Retinal pigment epithelial cell (primary cell): Measurements from ENCODE around the gene TSPAN32.
"Not testable (repeated sequence)": the region's sequence is repeated elsewhere in the genome, so short reads cannot be mapped to it uniquely, and the experiment has no call there.

ENCODE experiments used
- DNase-seq: peaks from one replicate; pipeline ENCODE4 v3.0.0-alpha.2; 2010; ENCODE audit warnings: low read depth
- H3K4me3 ChIP-seq: 2 replicates; pipeline ENCODE4 v1.5.1; 2011; ENCODE audit warnings: mild to moderate bottlenecking, low read length, control low read depth, moderate library complexity
- TF ChIP-seq, protein P1 (sequence below): conservative IDR thresholded peaks from 2 replicates; pipeline ENCODE4 v1.5.1; 2011; ENCODE audit warnings: low read depth, low read length, control low read depth, inconsistent platforms

The TSPAN32 gene

DNA sequence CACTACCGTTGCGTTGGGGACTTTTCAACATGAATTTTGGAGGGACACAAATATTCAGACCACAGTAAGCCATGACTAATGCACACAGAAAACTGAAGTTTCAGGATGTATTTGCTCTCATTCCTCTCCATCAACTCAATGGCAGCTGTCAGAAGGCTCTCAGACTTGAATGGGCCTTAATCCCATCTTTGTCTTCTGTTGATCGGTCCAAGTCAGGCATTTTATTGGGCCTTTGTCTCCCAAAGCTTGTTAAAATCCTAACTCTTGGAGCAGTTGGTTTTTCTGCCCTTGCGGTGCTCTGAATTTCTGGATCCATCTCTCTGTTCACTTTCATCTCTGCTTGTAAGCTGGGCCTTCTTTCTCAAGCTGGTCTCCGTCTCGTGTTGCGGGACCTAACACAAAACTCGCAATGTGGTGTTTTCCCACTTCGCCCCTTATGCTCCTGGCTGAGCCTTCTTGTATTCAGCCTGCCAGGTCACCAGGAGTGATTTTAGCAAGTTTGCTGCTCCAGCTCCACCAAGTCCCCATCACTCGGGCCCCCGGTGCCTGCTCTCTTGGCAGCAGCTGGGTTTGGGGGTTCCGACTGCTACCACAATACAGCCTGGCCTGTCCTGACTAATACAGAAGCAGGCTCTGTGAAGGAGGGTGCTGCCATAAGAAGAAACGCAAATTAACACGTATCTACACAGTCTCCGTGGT lies 27.0 kb downstream of the TSPAN32 start:
- TF ChIP-seq, protein P1, sequence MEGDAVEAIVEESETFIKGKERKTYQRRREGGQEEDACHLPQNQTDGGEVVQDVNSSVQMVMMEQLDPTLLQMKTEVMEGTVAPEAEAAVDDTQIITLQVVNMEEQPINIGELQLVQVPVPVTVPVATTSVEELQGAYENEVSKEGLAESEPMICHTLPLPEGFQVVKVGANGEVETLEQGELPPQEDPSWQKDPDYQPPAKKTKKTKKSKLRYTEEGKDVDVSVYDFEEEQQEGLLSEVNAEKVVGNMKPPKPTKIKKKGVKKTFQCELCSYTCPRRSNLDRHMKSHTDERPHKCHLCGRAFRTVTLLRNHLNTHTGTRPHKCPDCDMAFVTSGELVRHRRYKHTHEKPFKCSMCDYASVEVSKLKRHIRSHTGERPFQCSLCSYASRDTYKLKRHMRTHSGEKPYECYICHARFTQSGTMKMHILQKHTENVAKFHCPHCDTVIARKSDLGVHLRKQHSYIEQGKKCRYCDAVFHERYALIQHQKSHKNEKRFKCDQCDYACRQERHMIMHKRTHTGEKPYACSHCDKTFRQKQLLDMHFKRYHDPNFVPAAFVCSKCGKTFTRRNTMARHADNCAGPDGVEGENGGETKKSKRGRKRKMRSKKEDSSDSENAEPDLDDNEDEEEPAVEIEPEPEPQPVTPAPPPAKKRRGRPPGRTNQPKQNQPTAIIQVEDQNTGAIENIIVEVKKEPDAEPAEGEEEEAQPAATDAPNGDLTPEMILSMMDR = no peak
- H3K4me3 ChIP-seq = no peak overlapping the region
- no peak for DNase-seq

- DNase-seq = no peak
- TF ChIP-seq, protein P1 = no peak
- no peak overlapping the region for H3K4me3 ChIP-seq
Observed at GRCh38 chr11:2329551-2329950, 27.7 kb downstream of the TSPAN32 start.

DNA sequence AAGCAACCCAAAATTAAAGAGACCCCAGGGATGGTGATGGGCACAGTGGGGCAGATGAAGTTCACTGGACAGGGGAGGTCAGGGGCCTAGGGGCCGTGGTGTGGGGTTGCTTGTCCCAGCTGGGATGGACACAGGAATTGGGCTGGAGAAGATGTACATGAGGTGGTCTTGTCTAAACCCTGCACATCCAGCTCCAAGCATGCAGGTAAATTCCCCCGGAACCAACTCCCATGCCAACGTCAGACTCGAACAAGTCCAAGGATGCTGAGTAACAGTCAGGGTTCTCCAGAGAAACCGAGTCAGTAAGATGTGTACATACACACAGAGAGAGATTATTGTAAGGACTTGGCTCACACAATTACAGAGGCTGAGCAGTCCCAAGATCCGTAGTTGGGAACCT lies 28.9 kb downstream of the TSPAN32 start:
- no peak for DNase-seq
- TF ChIP-seq, protein P1 = no peak
- H3K4me3 ChIP-seq = no peak overlapping the region

DNA sequence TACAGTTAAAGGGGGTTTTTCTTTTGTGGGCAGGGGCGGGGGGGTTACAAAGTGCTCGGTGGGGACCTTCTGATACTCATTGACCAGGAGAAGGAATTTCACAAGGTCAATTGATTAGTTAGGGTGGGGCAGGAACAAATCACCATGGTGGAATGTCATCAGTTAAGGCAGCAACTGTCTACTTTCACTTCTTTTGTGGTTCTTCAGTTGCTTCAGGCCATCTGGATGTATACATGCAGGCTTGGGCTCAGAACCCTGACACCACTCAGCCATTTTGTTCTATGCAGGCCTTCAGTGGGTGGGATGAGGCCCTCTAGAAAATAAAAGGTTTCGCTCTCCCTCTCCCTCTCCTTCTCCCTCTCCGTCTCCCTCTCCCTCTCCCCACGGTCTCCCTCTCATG lies 29.6 kb downstream of the TSPAN32 start:
- TF ChIP-seq, protein P1 = no peak
- H3K4me3 ChIP-seq = no peak overlapping the region
- DNase-seq = no peak

GRCh38 chr11:2332569-2332968 lies 30.8 kb downstream of the TSPAN32 start:
- not testable (repeated sequence) for H3K4me3 ChIP-seq

GRCh38 chr11:2333486-2334205 lies 31.8 kb downstream of the TSPAN32 start:
- not testable (repeated sequence) for DNase-seq, H3K4me3 ChIP-seq

More at GRCh38 chr11:2332569-2332968, 30.8 kb downstream of the TSPAN32 start:
- not testable (repeated sequence) for DNase-seq

DNA sequence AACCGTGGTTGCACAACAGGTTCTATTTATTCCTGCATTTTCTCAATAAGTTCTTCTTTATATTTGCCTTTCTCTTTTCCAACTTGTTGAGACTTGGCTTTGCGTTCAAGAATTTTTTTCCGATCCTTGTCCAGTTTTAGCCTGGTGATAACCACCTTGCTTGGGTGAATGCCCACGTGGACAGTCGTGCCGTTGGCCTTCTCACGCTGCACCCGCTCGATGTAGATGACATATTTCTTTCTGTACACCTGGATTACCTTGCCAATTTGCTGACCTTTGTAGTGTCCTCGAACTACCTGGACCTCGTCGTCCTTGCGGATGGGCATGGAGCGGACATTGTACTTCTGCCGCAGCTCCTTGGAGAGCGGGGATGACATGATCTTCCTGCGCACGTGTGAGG lies 33.5 kb downstream of the TSPAN32 start:
- not testable (repeated sequence) for H3K4me3 ChIP-seq, DNase-seq

- DNase-seq, H3K4me3 ChIP-seq: not testable (repeated sequence)
Observed at GRCh38 chr11:2338760-2339159, 36.9 kb downstream of the TSPAN32 start.

DNA sequence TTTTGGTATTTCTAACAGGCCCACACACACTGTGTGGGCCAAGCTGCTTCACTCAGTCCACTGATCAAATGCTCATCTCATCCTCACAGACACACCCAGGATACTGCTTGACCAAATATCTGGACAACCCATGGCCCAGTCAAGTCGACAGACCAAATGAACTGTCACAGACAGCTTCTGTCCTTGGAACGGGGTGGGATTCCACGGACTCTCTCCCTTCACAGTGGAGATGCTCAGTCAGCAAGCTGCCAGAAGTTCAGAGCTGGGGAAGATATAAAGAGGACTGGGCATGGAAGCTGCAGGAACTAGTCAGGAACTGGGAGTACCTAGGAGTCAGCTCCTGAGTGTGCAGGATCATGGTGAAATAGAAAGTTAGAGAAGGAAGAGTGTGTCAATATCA lies 40.7 kb downstream of the TSPAN32 start:
- no peak overlapping the region for H3K4me3 ChIP-seq
- DNase-seq = no peak
- TF ChIP-seq, protein P1 = no peak
